NCI-H2196 (cell line): ENCODE data around the gene TRAP1.
"Not testable (repeated sequence)": the region's sequence is repeated elsewhere in the genome, so short reads cannot be mapped to it uniquely, and the experiment has no call there.

Experiments used
- DNase-seq: peaks from one replicate; lab custom pipeline; 2025; ENCODE audit not compliant: unreplicated experiment; lab: John Stamatoyannopoulos, UW

Gene TRAP1

GRCh38 chr16:3714378-3714777 is 2.9 kb downstream of the TRAP1 start:
- DNase-seq = not testable (repeated sequence)

DNA sequence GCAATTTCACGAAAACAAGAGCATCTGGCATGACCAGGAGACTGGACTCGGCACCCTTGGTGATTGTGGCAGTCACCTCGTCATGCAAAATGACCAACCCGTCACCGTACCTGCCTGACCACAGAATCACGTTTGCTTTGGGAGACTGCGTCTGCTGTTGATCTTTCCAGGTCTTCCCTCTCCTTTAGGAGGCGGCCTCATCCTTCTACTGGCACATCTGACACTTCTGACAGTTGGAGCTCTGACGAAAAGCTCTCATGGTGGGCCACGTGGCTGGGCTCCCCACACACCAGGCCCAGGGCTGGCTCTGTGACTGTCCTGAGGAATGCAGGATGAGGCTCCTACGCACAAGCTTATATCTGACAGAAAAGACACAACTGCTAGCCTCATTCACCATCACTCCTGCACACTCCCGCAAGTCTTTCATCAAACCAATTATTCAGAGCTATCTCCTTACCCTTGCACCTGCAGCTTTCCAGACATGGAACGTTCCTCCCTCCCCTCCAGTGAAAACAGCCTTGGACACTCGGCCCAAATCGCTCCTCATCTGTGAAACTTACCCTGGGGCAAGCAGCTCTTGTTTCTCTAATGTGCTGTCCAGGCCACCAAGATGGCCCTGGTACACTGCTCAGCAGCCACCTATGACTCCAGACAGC is 3.6 kb downstream of the TRAP1 start:
- no peak for DNase-seq

GRCh38 chr16:3712861-3713372 is 4.4 kb downstream of the TRAP1 start:
- no peak for DNase-seq

DNA sequence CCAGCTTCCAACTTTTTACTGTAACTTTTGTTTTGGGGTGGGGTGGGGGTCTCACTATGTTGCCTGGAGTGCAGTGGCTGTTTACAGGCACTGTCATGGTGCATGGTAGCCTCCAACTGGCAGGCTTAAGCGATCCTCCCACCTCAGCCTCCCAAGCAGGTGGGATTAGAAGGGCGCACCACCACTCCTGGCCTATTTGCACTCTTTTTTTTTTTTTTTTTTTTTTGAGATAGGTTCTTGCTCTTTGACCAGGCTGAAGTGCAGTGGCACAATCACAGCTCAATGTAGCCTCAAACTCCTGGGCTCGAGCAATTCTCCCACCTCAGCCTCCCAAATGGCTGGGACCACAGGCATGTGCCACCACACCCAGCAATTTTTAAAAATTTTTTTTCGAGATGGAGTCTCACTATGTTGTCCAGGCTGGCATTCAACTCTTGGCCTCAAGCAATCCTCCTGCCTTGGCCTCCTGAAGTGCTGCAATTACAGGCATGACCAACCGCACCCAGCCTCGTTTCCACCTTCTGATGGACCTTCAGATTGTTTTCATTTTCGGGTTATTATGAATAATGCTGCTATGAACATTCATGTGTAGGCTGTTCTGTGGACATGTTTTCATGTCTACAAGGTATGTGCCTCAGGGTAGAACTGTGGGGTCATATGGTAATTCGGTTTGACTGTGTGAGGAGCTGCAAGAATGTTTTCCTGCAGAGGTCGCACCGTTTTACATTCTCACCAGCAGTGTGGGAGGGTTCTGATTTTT is 10.9 kb downstream of the TRAP1 start:
- no peak for DNase-seq

DNA sequence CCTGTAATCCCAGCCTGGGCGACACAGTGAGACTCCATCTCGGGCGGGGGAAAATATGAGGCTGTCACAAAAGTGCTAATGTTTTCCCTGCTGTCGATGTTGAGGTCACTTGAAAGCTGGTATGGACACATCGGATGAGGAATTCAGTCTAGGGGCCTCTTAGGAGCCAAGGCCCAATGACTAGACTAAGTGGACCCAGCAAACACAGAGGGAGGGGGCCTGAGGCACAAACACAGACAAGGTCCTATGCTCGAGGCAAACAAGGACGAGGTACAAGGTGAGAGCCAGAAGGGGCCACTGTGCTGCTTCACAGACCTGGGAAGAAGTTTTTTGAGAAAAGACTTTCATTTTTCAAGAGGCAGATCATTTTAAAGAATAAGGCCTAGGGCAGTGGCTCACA is 15.2 kb downstream of the TRAP1 start:
- no peak for DNase-seq

DNA sequence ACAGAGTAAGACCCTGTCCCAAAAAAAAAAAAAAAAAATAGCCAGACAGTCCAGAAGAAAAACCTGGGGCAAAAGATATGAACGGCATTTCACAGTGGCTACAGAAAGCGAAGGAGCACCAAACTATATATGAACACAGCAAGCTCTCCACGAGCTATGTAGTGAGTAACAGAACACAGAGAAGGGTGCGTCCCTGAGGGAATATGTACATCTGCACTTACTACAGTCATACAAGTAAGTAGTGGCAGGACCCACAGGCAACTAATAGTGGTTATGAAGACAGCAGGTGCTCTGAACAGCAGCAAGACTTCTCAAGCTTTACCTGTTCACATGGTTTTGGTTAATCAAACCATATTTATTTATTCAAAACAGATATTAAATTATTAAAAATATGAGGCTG is 15.8 kb downstream of the TRAP1 start:
- no peak for DNase-seq

DNA sequence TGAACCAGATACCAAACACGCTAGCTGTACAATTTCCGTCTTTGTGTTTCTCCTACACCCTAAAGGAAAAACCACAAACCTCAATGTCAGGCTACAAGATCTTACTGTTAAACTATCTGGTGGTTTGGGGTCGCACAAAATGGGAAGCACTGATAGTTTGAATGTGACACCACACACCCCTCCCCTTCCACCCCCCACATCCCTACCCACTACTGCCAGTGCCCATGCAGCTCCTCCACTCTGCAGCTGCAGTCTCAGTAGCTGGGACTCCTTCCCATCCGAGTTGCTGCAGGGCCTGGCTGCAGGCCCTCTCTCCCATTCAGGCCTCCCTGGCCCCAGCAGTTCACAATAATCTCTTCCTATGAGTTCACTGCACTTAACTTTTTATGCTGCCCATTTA is 18.4 kb downstream of the TRAP1 start:
- no peak for DNase-seq

DNA sequence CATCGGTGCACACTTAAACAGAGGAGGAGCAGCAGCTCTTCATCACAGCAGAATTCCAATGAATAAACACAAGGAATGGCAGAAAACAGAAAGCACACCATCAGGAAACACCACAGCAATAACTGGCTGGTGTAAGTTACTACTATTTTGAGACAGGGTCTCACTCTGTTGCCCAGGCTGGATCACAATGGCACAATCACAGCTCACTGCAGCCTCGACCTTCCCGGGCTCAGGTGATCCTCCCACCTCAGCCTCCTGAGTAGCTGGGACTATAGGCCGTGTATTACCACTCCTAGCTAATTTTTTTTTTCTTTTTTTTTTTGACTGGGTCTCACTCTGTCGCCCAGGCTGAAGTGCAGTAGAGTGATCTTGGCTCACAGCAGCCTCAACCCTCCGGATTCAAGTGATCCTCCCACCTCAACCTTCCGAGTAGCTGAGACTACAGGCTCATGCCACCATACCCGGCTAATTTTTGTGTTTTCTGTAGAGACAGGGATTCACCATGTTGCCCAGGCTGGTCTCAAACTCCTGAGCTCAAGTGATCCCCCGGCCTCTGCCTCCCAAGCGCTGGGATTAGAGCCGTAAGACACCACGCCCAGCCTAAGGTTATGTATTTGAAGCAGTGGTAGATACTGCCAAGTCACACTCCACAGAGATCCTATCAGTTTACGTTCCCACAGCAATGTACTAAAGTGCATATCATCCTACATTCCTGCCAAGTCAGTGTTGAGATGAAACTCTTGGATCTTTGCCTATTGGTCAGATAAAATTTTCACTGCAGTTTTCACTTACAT is 20.7 kb downstream of the TRAP1 start:
- DNase-seq = no peak

DNA sequence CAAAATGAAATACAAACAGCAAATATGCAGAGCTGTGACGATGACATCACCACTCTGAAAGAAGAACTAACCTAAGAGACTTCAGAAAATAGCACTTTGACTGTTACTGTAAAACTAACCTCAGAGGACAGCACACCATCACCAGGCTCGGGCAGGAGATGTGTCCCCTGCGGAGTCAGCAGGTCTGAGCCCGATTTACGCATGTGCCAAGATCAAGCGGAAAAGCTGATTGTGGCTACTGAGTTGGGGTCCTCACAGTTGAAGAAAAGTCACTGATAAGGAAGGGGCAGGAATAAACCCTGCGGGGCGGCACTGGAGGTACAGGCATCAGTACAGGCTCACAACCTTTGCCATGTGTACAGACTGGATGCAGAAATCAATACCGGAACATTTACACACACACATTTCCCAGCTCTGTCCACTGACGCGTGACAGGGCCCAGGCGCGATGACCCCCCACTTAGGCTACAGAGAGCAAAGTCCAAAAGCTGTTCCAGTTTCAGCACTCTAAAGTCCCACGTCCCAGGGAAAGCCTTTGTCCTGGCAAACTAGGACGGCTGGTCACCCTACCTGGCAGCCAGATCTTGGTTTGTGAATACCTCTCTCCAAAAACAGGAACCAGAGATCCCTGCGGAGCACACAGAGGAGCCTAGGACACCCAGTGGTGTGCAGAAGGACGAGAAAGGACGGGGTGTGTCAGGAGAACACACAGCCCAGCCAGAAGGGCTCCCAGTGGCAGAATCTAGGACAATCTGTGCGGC is 21.5 kb downstream of the TRAP1 start:
- DNase-seq = no peak

DNA sequence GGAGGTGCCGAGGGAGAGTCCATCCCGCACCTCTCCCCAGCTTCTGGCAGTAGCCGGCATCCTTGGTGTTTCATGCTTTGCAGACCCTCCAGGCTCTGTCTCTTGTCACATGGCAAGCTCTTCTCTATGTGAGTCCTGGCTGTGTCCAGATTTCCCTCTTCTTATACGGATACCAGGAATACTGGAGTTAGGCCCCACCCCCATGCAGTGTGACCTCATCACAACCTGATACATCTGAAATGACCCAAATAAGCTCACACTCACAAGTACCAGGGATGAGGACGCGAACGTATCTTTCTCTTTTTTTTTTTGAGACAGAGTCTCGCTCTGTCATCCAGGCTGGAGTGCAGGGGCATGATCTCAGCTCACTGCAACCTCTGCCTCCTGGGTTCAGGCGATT is 23.3 kb downstream of the TRAP1 start:
- DNase-seq = no peak

GRCh38 chr16:3691761-3692160 is 25.6 kb downstream of the TRAP1 start:
- no peak for DNase-seq

- DNase-seq = no peak
Measured at GRCh38 chr16:3690980-3691720, 26.2 kb downstream of the TRAP1 start.

DNA sequence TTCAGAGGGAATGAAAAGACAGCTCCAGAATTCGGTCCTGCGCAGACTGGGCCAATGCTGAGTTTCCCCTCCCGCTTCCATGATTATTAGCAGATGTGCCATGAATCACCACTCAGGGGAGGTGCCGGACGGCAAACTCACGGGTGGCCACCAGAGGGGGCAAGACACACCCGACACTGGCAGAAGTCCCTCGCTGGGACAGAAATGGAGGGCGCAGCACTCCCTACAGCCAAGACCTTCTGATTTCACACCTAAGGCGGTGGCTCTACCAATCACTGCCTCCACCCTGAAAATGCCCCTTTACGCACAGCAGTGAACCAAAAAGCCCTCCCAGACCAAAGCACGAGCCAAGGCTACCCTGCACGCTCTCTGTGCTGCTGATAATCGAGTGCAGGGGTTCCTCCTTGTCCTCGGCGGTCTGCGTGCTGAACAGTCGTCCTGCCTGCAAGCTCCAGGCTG is 26.8 kb downstream of the TRAP1 start:
- DNase-seq = peak; percentile 81

GRCh38 chr16:3689731-3690130 is 27.6 kb downstream of the TRAP1 start:
- DNase-seq = no peak

DNA sequence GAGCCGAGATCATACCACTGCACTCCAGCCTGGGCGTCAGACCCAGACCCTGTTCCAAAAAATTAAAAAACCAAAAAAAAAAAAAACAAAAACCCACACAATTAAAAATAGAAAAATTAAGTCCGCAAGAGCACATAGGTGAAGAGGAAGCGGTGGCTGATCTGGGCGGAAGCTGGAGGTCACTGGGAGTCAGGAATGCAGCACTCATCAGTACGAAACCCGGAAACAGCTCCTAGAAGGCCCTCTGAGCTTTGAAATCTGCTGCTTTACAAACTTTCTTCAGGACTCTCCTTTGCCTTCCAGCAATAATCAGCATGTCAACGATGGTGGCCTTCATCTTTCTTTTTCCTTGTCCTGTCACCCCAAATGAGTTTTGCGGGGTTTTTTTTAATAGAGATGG is 29.5 kb downstream of the TRAP1 start:
- no peak for DNase-seq

GRCh38 chr16:3687021-3687420 is 30.3 kb downstream of the TRAP1 start:
- no peak for DNase-seq

GRCh38 chr16:3681206-3681605 is 36.1 kb downstream of the TRAP1 start:
- DNase-seq = no peak

DNA sequence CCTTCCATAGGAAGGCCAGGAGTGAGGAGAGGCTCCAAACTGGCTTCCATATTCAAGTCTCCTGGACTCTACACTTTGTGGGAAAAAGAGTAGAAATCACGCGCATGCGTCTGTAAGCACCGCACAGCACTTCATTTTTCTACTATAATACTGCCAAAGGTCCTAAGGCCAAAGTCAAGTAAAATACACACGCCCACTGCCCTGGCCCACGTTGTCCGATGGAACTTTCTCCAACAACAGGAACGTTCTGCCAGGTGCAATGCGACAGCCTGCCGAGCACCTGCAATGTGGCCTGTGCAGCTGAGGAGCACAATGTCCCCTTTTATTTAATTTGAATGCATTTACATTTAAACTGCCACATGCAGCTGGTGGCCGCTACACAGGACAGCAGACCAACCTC is 39.3 kb downstream of the TRAP1 start:
- no peak for DNase-seq

- DNase-seq = no peak
Measured at GRCh38 chr16:3675601-3676130, 41.7 kb downstream of the TRAP1 start.
